ENCODE measurements around the gene ACD.

DNA sequence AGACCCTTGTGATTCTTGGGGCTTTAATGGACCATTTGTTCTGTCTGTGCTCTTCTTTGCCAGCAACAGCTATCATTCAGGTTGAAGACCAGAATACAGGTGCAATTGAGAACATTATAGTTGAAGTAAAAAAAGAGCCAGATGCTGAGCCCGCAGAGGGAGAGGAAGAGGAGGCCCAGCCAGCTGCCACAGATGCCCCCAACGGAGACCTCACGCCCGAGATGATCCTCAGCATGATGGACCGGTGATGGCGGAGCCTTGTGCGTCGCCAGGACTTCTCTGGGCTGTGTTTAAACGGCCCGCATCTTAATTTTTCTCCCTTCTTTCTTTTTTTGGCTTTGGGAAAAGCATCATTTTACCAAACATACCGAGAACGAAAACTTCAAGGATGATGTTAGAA lies 22.4 kb downstream of the ACD start:
- TF ChIP-seq CTCF (conservative IDR thresholded peaks at IDR 0.05) (no peak), ZFX (IDR thresholded peaks at IDR 0.05) (no peak)

All from C4-2B (cell line).